Neural progenitor cell (in vitro differentiated cells): ENCODE data around the gene CCDC122. TPM values are rescaled to one million over a fixed set of nuclear protein-coding genes. Genes with fewer than 3 reads are reported as not detected.

Source experiments
- DNase-seq: peaks from one replicate; pipeline ENCODE4 v3.0.0-alpha.2; 2016; ENCODE audit warnings: low spot score
- H2AFZ ChIP-seq: fragments of 200-600 bp; sonication (generic); replicated peaks from 2 replicates; pipeline ENCODE4 v1.6.1; 2016; ENCODE audit warnings: antibody characterized with exemption
- H3F3A ChIP-seq: fragments of 200-600 bp; sonication (generic); 2 replicates; pipeline ENCODE4 v1.6.1; 2016; ENCODE audit warnings: antibody characterized with exemption, low read depth
- H3K27ac ChIP-seq: fragments of 200-600 bp; sonication (generic); 2 replicates; pipeline ENCODE4 v1.5.1; 2016; ENCODE audit warnings: mild to moderate bottlenecking
- H3K27me3 ChIP-seq: fragments of 200-600 bp; sonication (generic); 2 replicates; pipeline ENCODE4 v1.6.1; 2016; ENCODE audit warnings: mild to moderate bottlenecking, moderate library complexity
- H3K36me3 ChIP-seq: fragments of 200-600 bp; sonication (generic); 2 replicates; pipeline ENCODE4 v1.5.1; 2016
- H3K4me1 ChIP-seq: fragments of 200-600 bp; sonication (generic); 2 replicates; pipeline ENCODE4 v1.6.1; 2016; ENCODE audit warnings: mixed run types
- H3K4me2 ChIP-seq: fragments of 200-600 bp; sonication (generic); 2 replicates; pipeline ENCODE4 v1.6.1; 2016
- H3K4me3 ChIP-seq: fragments of 200-600 bp; sonication (generic); 2 replicates; pipeline ENCODE4 v1.5.1; 2016
- H3K79me2 ChIP-seq: fragments of 200-600 bp; sonication (generic); 2 replicates; pipeline ENCODE4 v1.6.1; 2016; ENCODE audit warnings: low read depth
- H3K9ac ChIP-seq: fragments of 200-600 bp; sonication (generic); 2 replicates; pipeline ENCODE4 v1.6.1; 2016
- H3K9me3 ChIP-seq: fragments of 200-600 bp; sonication (generic); 2 replicates; pipeline ENCODE4 v1.5.1; 2016; ENCODE audit warnings: low read depth
- H4K20me1 ChIP-seq: fragments of 200-600 bp; sonication (generic); 2 replicates; pipeline ENCODE4 v1.6.1; 2016; ENCODE audit warnings: low read depth
- H3K27ac Mint-ChIP-seq: 3 replicates; pipeline ENCODE4 v1.8.0; 2021; ENCODE audit warnings: mixed read lengths
- H3K27me3 Mint-ChIP-seq: 2 replicates; pipeline ENCODE4 v1.8.0; 2022; ENCODE audit warnings: low read depth, mild to moderate bottlenecking, inconsistent platforms, moderate library complexity, mixed read lengths; ENCODE audit not compliant: insufficient read depth
- H3K36me3 Mint-ChIP-seq: 3 replicates; pipeline ENCODE4 v1.8.0; 2021; ENCODE audit warnings: mixed read lengths
- H3K4me1 Mint-ChIP-seq: 3 replicates; pipeline ENCODE4 v1.8.0; 2021; ENCODE audit warnings: mixed read lengths
- H3K4me3 Mint-ChIP-seq: 3 replicates; pipeline ENCODE4 v1.8.0; 2021; ENCODE audit warnings: mild to moderate bottlenecking, moderate library complexity, mixed read lengths
- H3K9me3 Mint-ChIP-seq: 3 replicates; pipeline ENCODE4 v1.8.0; 2020; ENCODE audit warnings: mixed read lengths
- EZH2 ChIP-seq: fragments of 200-600 bp; sonication (generic); IDR thresholded peaks from 2 replicates; pipeline ENCODE4 v1.6.1; 2017; ENCODE audit warnings: antibody characterized with exemption, mild to moderate bottlenecking, moderate library complexity
- EZH2phosphoT487 ChIP-seq: fragments of 200-600 bp; sonication (generic); IDR thresholded peaks from 2 replicates; pipeline ENCODE4 v1.6.1; 2017; ENCODE audit warnings: antibody characterized with exemption
- total RNA-seq: library from RNA; depleted of rRNA; stranded (reverse); fragments of >200 nt; gene quantifications from 2 replicates; pipeline ENCODE4 v1.2.3, GENCODE V29; 2015; ENCODE audit warnings: low replicate concordance
- TF ChIP-seq, protein P1 (sequence below): fragments of 200-600 bp; sonication (generic); IDR thresholded peaks from 2 replicates; pipeline ENCODE4 v1.5.1; 2017; ENCODE audit warnings: antibody characterized with exemption, mild to moderate bottlenecking

The CCDC122 gene
- total RNA-seq, 1 donor from 2014 or later, result 24.4 TPM

DNA sequence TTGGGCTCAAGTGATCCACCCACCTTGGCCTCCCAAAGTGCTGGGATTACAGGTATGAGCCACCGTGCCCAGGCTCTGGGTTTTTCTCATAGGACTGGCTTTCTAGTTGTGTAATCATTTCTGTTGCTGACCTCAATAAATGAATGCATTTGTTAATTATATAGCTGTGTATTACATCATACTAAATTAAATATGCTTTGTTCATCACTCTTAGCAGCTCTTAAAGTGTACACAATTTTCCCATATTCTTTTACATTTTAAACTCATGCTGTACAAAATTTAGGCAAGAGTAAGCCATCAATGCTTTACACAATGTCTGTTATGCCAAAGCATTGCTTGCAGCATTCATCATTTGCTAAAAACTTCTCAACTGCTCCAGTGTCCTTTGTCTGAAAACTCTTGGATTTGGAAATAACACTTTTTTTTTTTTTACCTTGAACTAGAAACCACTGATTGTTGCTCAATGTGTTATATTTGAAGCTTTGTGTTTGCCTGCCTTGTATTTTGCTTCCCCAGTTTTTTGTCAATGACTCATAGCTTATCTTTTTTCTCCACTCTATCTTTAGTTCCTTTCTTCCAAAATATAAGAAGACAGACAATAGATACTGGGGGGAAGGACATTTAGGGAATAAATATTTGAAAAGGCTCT, 31.4 kb downstream of the CCDC122 start:
- Histone ChIP-seq H3K27me3 (no peaks in the 10 kb centered on the region), H3F3A (no peaks in the 10 kb centered on the region), H3K4me3 (no peak overlapping the region), H2AFZ (no peak overlapping the region), H3K36me3 (no peaks in the 10 kb centered on the region), H3K9ac (no peak overlapping the region), H3K4me2 (no peak overlapping the region), H4K20me1 (no peaks in the 10 kb centered on the region), H3K27ac (no peak overlapping the region), H3K79me2 (no peaks in the 10 kb centered on the region), H3K9me3 (peaks cover 14% of the 10 kb centered on the region), H3K4me1 (no peaks in the 10 kb centered on the region)
- Mint-ChIP-seq H3K27me3 (no peaks in the 10 kb centered on the region), H3K27ac (no peak overlapping the region), H3K4me1 (no peaks in the 10 kb centered on the region), H3K4me3 (no peak overlapping the region), H3K9me3 (peaks cover 32% of the 10 kb centered on the region), H3K36me3 (peaks cover 11% of the 10 kb centered on the region)
- DNase-seq, result no peak
- TF ChIP-seq EZH2phosphoT487 (no peak), EZH2 (no peak)
- TF ChIP-seq, protein P1, sequence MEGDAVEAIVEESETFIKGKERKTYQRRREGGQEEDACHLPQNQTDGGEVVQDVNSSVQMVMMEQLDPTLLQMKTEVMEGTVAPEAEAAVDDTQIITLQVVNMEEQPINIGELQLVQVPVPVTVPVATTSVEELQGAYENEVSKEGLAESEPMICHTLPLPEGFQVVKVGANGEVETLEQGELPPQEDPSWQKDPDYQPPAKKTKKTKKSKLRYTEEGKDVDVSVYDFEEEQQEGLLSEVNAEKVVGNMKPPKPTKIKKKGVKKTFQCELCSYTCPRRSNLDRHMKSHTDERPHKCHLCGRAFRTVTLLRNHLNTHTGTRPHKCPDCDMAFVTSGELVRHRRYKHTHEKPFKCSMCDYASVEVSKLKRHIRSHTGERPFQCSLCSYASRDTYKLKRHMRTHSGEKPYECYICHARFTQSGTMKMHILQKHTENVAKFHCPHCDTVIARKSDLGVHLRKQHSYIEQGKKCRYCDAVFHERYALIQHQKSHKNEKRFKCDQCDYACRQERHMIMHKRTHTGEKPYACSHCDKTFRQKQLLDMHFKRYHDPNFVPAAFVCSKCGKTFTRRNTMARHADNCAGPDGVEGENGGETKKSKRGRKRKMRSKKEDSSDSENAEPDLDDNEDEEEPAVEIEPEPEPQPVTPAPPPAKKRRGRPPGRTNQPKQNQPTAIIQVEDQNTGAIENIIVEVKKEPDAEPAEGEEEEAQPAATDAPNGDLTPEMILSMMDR, result no peak

DNA sequence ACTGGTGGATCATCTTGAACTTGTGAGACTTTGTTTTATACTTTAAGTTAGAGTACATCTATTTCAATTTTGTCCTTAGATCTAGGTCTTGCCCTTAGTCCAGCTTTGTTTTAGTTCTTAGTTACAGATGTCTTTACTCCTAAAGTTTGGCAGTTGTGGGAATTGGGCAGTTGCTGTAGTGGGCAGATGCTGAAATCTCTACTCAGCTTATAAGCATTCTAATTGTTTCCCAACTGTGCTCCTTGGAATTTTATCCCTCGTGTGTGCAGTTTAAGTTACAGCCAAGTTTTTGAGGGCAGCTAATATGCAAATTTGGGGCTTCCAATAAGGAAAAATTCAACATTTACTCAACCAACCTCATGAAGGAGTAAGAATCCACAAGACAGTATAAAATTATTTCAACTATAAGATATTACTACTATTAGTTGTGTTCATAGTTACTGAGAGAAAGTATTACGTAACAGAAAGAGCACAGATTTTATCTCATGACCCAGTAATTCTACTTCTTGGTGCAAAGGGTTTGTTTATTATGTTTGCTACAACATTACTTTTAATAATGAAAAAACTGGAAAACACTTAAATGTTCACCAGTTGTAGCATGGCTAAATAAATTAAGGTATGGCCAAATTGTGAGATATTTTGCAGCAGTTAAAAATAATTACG, 32.9 kb downstream of the CCDC122 start:
- Histone ChIP-seq H3K4me1 (no peaks in the 10 kb centered on the region), H3K79me2 (no peaks in the 10 kb centered on the region), H4K20me1 (no peaks in the 10 kb centered on the region), H3K27ac (no peak overlapping the region), H3K9ac (no peak overlapping the region), H3K4me3 (no peak overlapping the region), H3K9me3 (peaks cover 3% of the 10 kb centered on the region), H3K4me2 (no peak overlapping the region), H3K27me3 (no peaks in the 10 kb centered on the region), H2AFZ (no peak overlapping the region), H3K36me3 (no peaks in the 10 kb centered on the region), H3F3A (no peaks in the 10 kb centered on the region)
- DNase-seq, result no peak
- H3K27me3 Mint-ChIP-seq, result no peaks in the 10 kb centered on the region
- TF ChIP-seq, protein P1, result no peak
- TF ChIP-seq EZH2phosphoT487 (no peak), EZH2 (no peak)
- H3K36me3 Mint-ChIP-seq, result peaks cover 11% of the 10 kb centered on the region
- no peaks in the 10 kb centered on the region for H3K4me1 Mint-ChIP-seq
- H3K27ac Mint-ChIP-seq, result no peak overlapping the region
- H3K4me3 Mint-ChIP-seq, result no peak overlapping the region
- H3K9me3 Mint-ChIP-seq, result peaks cover 17% of the 10 kb centered on the region

DNA sequence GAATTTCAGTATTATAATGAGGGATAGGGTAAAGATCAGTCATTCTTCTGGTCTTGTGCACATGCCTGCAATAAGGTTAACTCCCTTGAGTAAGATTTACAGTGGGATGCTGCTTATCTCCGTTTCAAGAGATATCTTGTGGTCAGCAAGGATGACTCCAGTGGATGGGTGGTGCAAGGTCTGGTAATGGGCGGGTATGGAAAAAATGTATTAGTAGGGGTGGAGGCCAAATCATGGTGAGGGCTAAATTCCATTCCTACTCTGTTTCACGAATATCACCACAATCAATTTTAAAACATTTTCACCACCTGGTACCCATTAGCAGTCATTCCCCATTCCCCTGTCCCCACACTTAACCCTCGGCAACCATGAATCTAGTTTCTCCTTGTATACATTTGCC, 40.6 kb downstream of the CCDC122 start:
- no peak for TF ChIP-seq EZH2
- TF ChIP-seq, protein P1, result no peak
- no peak for TF ChIP-seq EZH2phosphoT487
- Histone ChIP-seq H3K27ac (no peak overlapping the region), H3K9me3 (no peaks in the 10 kb centered on the region), H3K4me2 (no peak overlapping the region), H3K4me3 (no peak overlapping the region), H3K36me3 (no peaks in the 10 kb centered on the region), H3K27me3 (no peaks in the 10 kb centered on the region), H3K79me2 (no peaks in the 10 kb centered on the region), H3K9ac (no peak overlapping the region), H3K4me1 (peaks cover 3% of the 10 kb centered on the region), H2AFZ (no peak overlapping the region), H4K20me1 (no peaks in the 10 kb centered on the region), H3F3A (no peaks in the 10 kb centered on the region)
- Mint-ChIP-seq H3K4me1 (no peaks in the 10 kb centered on the region), H3K4me3 (no peak overlapping the region), H3K27me3 (no peaks in the 10 kb centered on the region), H3K9me3 (no peaks in the 10 kb centered on the region), H3K36me3 (no peaks in the 10 kb centered on the region), H3K27ac (no peak overlapping the region)
- no peak for DNase-seq
